ENCODE measurements around the gene FILIP1L. TPM values are rescaled to one million over a fixed set of nuclear protein-coding genes. Genes with fewer than 3 reads are reported as not detected.

Gene FILIP1L
- polyA plus RNA-seq, 2 donors = 2.6 to 6.9 TPM

DNA sequence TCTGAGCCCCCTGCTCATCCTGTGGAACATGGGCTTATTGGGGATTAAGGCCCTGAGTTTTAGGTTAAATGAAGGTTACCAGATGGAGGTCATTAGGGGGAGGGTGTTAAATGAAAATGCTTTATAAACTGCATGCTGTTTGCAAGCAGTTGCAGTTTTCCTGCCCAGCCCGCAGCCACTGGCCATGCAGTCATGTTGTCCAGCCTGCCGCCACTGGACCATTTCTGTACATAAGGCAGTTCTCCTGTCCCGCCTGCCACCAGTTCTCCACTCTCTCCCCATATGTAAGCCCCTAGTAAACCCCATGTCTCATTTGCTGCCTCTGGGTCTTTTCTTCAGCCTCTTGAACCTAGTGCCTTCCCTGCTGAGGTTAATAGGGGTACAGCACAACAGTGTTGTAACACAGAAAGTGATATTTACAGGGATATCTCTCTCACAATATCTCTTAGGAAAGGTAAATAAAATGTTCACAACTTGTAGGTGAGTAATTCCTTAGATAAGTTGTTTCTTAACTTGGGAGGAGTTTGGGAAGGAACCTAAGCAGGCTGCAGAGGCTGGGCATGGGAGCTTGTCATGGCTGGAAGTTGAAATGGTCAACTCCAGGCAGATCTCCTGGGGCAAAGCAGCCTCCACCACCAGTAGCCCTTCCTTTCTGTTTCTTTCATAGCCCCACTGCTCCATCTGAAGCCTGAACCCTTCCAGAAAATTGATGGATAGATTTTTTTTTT lies 148.5 kb downstream of the FILIP1L start:
- 94 to 95% methylated on average over 3 of the region's 3 CpGs for WGBS, 2 donors
- no peaks in the 10 kb centered on the region for H3K4me1 ChIP-seq (ENCODE audit: control insufficient read depth in 2 of 2, insufficient read depth in 2 of 2, low read length in 1 of 2)
- no peaks in the 10 kb centered on the region for H3K27me3 ChIP-seq (ENCODE audit: control insufficient read depth in 1 of 2, insufficient read depth in 2 of 2, low read length in 2 of 2)
- H3K9me3 ChIP-seq (ENCODE audit: control insufficient read depth in 2 of 2, insufficient read depth in 1 of 2, low read depth in 1 of 2, low read length in 1 of 2) = no peaks in the 10 kb centered on the region
- no peak overlapping the region for H3K4me3 ChIP-seq (ENCODE audit: low read depth in 1 of 2, low read length in 2 of 2)
- no peaks in the 10 kb centered on the region for H3K36me3 ChIP-seq (ENCODE audit: control insufficient read depth in 2 of 2, insufficient read depth in 2 of 2, low read length in 1 of 2)
- H3K27ac ChIP-seq (ENCODE audit: low read depth in 2 of 2, low read length in 1 of 2) = peak overlapping the region; percentile 15 to 17

GRCh38 chr3:99965077-99965476 lies 149.2 kb downstream of the FILIP1L start:
- no peaks in the 10 kb centered on the region for H3K4me1 ChIP-seq (ENCODE audit: control insufficient read depth in 2 of 2, insufficient read depth in 2 of 2, low read length in 1 of 2)
- 56 to 88% methylated on average over 1 of the region's 1 CpG for WGBS, 2 donors
- no peaks in the 10 kb centered on the region for H3K27me3 ChIP-seq (ENCODE audit: control insufficient read depth in 1 of 2, insufficient read depth in 2 of 2, low read length in 2 of 2)
- H3K9me3 ChIP-seq (ENCODE audit: control insufficient read depth in 2 of 2, insufficient read depth in 1 of 2, low read depth in 1 of 2, low read length in 1 of 2) = no peaks in the 10 kb centered on the region
- H3K36me3 ChIP-seq (ENCODE audit: control insufficient read depth in 2 of 2, insufficient read depth in 2 of 2, low read length in 1 of 2) = no peaks in the 10 kb centered on the region
- no peak overlapping the region for H3K4me3 ChIP-seq (ENCODE audit: low read depth in 1 of 2, low read length in 2 of 2)
- H3K27ac ChIP-seq (ENCODE audit: low read depth in 2 of 2, low read length in 1 of 2) = no peak overlapping the region

DNA sequence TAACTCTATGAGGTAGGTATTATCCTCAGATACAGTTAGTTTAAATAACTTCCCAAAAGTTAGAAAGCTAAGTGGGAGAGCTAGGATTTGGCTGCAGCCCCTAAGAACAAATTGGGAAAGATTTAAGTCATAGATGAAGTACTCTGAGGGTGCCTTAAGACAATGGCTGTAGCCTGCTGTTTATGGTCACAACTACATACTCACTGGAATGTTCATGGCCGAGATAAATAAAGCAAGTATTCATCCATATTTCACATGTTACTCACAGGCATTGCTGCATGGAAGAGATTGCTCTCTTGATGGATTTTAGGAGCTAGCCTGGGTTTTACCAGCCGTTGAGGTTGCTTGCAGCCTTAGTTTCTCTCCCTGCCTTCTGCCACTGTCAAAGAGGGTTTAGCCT lies 151.6 kb downstream of the FILIP1L start:
- Histone ChIP-seq H3K27ac (ENCODE audit: low read depth in 2 of 2, low read length in 1 of 2) (no peak overlapping the region), H3K9me3 (ENCODE audit: control insufficient read depth in 2 of 2, insufficient read depth in 1 of 2, low read depth in 1 of 2, low read length in 1 of 2) (no peaks in the 10 kb centered on the region), H3K36me3 (ENCODE audit: control insufficient read depth in 2 of 2, insufficient read depth in 2 of 2, low read length in 1 of 2) (no peaks in the 10 kb centered on the region), H3K27me3 (ENCODE audit: control insufficient read depth in 1 of 2, insufficient read depth in 2 of 2, low read length in 2 of 2) (no peaks in the 10 kb centered on the region), H3K4me1 (ENCODE audit: control insufficient read depth in 2 of 2, insufficient read depth in 2 of 2, low read length in 1 of 2) (no peaks in the 10 kb centered on the region), H3K4me3 (ENCODE audit: low read depth in 1 of 2, low read length in 2 of 2) (no peak overlapping the region)
- WGBS, 2 donors = 80 to 87% methylated on average over 2 of the region's 2 CpGs

DNA sequence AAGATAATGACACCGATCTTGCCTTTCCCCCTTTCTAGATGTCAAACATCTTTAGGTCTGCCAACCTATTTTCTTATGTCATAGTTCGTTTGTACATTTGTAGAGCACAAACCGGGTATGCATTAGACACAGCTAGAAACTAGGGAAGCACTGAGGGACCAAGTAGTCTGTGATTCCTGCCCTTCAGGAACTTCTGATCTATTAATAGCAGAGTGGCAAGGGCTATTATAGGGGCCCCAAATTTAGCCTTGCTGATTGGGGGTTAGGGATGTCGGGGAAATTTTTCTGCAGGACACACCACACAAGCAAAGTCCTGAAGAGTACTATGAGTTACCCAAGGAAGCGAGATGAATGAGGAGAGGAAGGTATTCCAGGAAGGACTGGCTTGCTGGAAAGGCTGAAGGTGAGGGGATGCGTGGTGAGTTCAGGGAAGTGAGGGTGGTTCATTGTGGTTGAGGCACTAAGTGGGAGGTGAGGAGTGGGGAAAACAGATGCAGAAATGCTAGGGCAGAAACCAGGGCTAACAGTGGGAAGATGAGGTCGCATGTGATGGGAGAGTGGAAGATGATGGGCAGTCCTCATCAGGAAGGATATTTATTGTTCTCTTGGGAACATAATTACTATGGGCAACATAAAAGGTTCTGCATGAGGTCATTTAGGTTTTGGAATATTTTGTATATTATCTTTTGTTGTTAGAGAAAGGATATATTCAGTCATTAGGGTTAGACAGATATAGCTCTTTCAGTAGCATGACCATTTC lies 152.4 kb downstream of the FILIP1L start:
- WGBS, 2 donors = 92 to 95% methylated on average over 7 of the region's 7 CpGs
- Histone ChIP-seq H3K36me3 (ENCODE audit: control insufficient read depth in 2 of 2, insufficient read depth in 2 of 2, low read length in 1 of 2) (no peaks in the 10 kb centered on the region), H3K4me3 (ENCODE audit: low read depth in 1 of 2, low read length in 2 of 2) (no peak overlapping the region), H3K9me3 (ENCODE audit: control insufficient read depth in 2 of 2, insufficient read depth in 1 of 2, low read depth in 1 of 2, low read length in 1 of 2) (no peaks in the 10 kb centered on the region), H3K4me1 (ENCODE audit: control insufficient read depth in 2 of 2, insufficient read depth in 2 of 2, low read length in 1 of 2) (no peaks in the 10 kb centered on the region), H3K27ac (ENCODE audit: low read depth in 2 of 2, low read length in 1 of 2) (no peak overlapping the region), H3K27me3 (ENCODE audit: control insufficient read depth in 1 of 2, insufficient read depth in 2 of 2, low read length in 2 of 2) (no peaks in the 10 kb centered on the region)

DNA sequence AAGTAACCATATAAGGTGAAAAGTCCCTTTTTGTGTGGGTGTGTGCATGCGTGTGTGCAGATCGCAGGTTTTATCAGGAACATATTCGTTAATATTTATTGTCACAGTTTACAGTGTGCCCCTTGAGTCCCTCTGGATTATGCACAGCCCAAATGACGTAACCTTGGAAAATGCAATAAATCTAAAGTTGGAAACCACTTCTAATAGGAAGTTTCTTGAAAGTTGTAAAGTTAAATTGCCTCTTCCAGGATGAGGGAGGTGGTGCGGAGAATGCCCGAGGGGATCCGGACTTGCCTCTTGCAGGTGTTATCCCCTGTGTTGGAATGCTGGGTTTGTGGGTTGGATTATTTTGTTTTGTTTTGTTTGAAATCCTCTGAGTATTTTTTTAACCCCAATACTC lies 153.4 kb downstream of the FILIP1L start:
- no peak overlapping the region for H3K4me3 ChIP-seq (ENCODE audit: low read depth in 1 of 2, low read length in 2 of 2)
- no peaks in the 10 kb centered on the region for H3K9me3 ChIP-seq (ENCODE audit: control insufficient read depth in 2 of 2, insufficient read depth in 1 of 2, low read depth in 1 of 2, low read length in 1 of 2)
- no peaks in the 10 kb centered on the region for H3K27me3 ChIP-seq (ENCODE audit: control insufficient read depth in 1 of 2, insufficient read depth in 2 of 2, low read length in 2 of 2)
- H3K4me1 ChIP-seq (ENCODE audit: control insufficient read depth in 2 of 2, insufficient read depth in 2 of 2, low read length in 1 of 2) = no peaks in the 10 kb centered on the region
- no peaks in the 10 kb centered on the region for H3K36me3 ChIP-seq (ENCODE audit: control insufficient read depth in 2 of 2, insufficient read depth in 2 of 2, low read length in 1 of 2)
- 66 to 69% methylated on average over 7 of the region's 7 CpGs for WGBS, 2 donors
- H3K27ac ChIP-seq (ENCODE audit: low read depth in 2 of 2, low read length in 1 of 2) = no peak overlapping the region

DNA sequence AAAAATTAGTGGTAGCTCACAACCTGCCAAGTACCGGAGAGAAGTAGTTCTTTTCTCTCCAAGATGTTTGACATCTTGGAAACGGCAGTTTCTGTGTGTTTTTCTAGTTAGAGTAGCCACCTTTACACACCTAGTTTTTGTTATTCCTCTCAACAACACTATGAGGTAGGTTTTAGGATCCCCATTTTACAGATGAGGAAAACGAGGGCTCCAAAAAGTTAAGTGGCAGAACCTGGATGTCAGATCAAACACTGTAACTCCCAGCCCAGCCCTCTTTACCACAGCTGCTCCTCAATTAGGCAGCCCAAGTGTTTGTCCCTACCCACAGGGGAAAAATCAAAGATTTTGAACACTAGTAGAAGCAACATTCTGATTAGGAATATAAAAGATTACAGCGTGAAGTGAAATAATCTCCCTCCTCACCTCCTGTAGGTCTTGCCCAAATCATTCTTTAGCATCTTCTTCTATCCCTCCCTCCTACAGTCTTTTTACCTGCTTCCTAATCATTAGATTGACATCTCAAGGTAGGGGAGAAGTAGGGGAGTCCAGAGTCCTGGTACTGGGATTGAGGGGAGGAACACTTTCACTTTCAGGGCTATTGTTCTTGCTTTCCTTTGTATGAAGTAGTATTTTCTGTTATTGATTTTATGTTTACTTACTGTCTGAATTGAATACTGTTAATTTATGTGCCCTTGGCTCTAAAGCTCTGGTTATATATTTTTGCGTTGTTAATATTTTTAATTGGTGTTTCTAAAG lies 154.0 kb downstream of the FILIP1L start:
- H3K36me3 ChIP-seq (ENCODE audit: control insufficient read depth in 2 of 2, insufficient read depth in 2 of 2, low read length in 1 of 2) = no peaks in the 10 kb centered on the region
- no peaks in the 10 kb centered on the region for H3K4me1 ChIP-seq (ENCODE audit: control insufficient read depth in 2 of 2, insufficient read depth in 2 of 2, low read length in 1 of 2)
- 65 to 72% methylated on average over 5 of the region's 5 CpGs for WGBS, 2 donors
- H3K4me3 ChIP-seq (ENCODE audit: low read depth in 1 of 2, low read length in 2 of 2) = no peak overlapping the region
- H3K27me3 ChIP-seq (ENCODE audit: control insufficient read depth in 1 of 2, insufficient read depth in 2 of 2, low read length in 2 of 2) = no peaks in the 10 kb centered on the region
- no peak overlapping the region for H3K27ac ChIP-seq (ENCODE audit: low read depth in 2 of 2, low read length in 1 of 2)
- no peaks in the 10 kb centered on the region for H3K9me3 ChIP-seq (ENCODE audit: control insufficient read depth in 2 of 2, insufficient read depth in 1 of 2, low read depth in 1 of 2, low read length in 1 of 2)

DNA sequence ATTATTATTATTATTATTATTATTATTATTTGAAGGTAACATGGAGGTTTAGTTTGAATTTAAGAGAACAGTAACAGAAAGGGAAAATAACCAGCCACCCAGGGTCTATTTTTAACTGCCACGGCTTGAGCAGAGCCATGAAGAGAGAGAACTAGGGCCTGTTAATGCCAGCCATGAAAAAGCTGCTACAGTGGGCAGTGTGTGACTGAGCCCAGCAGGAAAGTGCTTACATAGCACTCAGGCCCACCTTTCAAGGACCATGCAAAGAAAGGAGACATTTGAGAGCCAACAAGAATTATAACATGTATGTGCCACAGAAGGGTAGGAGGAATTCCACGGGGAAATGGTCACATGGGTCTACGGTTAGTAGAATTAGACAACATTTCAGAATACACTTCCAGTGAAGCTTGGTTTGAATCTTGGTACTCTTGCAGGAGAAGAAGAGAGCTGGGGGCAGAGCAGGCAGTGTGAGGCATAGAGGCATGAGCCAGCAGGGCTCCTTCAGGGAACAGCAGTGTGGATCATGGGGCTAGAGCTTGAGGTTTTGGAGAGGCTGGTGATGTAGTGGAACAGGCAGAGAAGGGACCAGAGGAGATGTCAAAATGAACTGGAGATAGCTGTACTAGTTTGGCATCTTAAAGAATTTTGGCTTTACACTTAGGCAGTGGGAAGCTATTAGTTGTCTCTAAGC lies 155.9 kb downstream of the FILIP1L start:
- Histone ChIP-seq H3K36me3 (ENCODE audit: control insufficient read depth in 2 of 2, insufficient read depth in 2 of 2, low read length in 1 of 2) (no peaks in the 10 kb centered on the region), H3K27me3 (ENCODE audit: control insufficient read depth in 1 of 2, insufficient read depth in 2 of 2, low read length in 2 of 2) (no peaks in the 10 kb centered on the region), H3K4me1 (ENCODE audit: control insufficient read depth in 2 of 2, insufficient read depth in 2 of 2, low read length in 1 of 2) (no peaks in the 10 kb centered on the region), H3K4me3 (ENCODE audit: low read depth in 1 of 2, low read length in 2 of 2) (no peak overlapping the region), H3K27ac (ENCODE audit: low read depth in 2 of 2, low read length in 1 of 2) (no peak overlapping the region), H3K9me3 (ENCODE audit: control insufficient read depth in 2 of 2, insufficient read depth in 1 of 2, low read depth in 1 of 2, low read length in 1 of 2) (no peaks in the 10 kb centered on the region)
- 69 to 94% methylated on average over 3 of the region's 3 CpGs for WGBS, 2 donors

DNA sequence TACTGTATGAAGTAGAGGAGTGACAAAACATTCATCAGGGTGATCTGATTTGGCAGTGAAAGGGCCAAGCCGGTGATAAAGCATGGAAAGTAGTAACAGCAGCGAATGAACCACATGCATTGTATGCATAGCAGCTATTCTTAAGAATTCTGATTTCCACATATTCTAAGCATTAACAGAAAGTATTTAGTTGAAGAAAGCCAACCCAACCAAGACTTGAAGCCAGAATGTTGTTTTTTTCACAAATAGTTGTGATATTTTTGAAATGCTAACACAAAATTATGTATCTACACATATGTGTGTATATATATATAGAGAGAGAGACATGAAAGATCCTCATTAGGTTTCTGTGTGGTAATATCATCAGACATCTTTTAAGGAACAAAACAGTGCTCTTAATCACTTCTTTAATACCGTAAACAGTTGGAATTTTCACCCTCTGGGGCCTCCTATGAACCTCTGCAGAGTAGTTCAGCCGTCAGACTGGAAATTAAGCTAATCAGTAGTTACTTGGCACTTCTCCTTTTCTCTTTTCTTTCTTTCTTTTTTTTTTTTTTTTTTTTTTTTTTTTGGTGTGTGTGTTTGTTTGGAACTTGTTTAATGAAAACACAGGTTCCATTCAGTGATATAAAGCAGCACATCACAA lies 157.0 kb downstream of the FILIP1L start:
- H3K27me3 ChIP-seq (ENCODE audit: control insufficient read depth in 1 of 2, insufficient read depth in 2 of 2, low read length in 2 of 2) = no peaks in the 10 kb centered on the region
- H3K27ac ChIP-seq (ENCODE audit: low read depth in 2 of 2, low read length in 1 of 2) = no peak overlapping the region
- no peaks in the 10 kb centered on the region for H3K4me1 ChIP-seq (ENCODE audit: control insufficient read depth in 2 of 2, insufficient read depth in 2 of 2, low read length in 1 of 2)
- 72 to 73% methylated on average over 4 of the region's 4 CpGs for WGBS, 2 donors
- H3K36me3 ChIP-seq (ENCODE audit: control insufficient read depth in 2 of 2, insufficient read depth in 2 of 2, low read length in 1 of 2) = no peaks in the 10 kb centered on the region
- H3K9me3 ChIP-seq (ENCODE audit: control insufficient read depth in 2 of 2, insufficient read depth in 1 of 2, low read depth in 1 of 2, low read length in 1 of 2) = no peaks in the 10 kb centered on the region
- H3K4me3 ChIP-seq (ENCODE audit: low read depth in 1 of 2, low read length in 2 of 2) = no peak overlapping the region

Data from esophagus (tissue), 2 donors.